Nephron (organoid): ENCODE results near the gene OR2T27.
"Not testable (repeated sequence)": the region's sequence is repeated elsewhere in the genome, so short reads cannot be mapped to it uniquely, and the experiment has no call there.

Experiments used
- H3K27ac Mint-ChIP-seq, 3 experiments: 2 replicates each; pipeline ENCODE4 v1.8.0; 2020; ENCODE audit warnings: mixed read lengths in 3 of 3, mild to moderate bottlenecking in 2 of 3, moderate library complexity in 1 of 3
- H3K27me3 Mint-ChIP-seq: 2 replicates; pipeline ENCODE4 v1.8.0; 2021; ENCODE audit warnings: low read depth, mild to moderate bottlenecking, moderate library complexity, mixed read lengths
- H3K36me3 Mint-ChIP-seq: 2 replicates; pipeline ENCODE4 v1.8.0; 2020; ENCODE audit warnings: low read depth, mixed read lengths
- H3K4me1 Mint-ChIP-seq: 2 replicates; pipeline ENCODE4 v1.8.0; 2020; ENCODE audit warnings: mixed read lengths
- H3K4me3 Mint-ChIP-seq, 3 experiments: 2 replicates each; pipeline ENCODE4 v1.8.0; 2020; ENCODE audit warnings: mild to moderate bottlenecking in 3 of 3, mixed read lengths in 3 of 3, moderate library complexity in 2 of 3
- H3K9me3 Mint-ChIP-seq: 2 replicates; pipeline ENCODE4 v1.8.0; 2020; ENCODE audit warnings: mixed read lengths
- CTCF ChIP-seq, 3 experiments: fragments of 200-600 bp; sonication (generic); IDR thresholded peaks; one replicate each; pipeline ENCODE4 v1.5.0; 2021; ENCODE audit warnings: antibody characterized with exemption in 3 of 3; ENCODE audit not compliant: unreplicated experiment in 3 of 3

OR2T27 gene

GRCh38 chr1:248655354-248655753 is at the start of gene OR2T27:
Gene OR2T27, minus strand, starts transcription at chr1:248655528. Its CDS starts 4,644 bp downstream, at chr1:248650884.
- not testable (repeated sequence) for H3K4me1 Mint-ChIP-seq, H3K27me3 Mint-ChIP-seq, H3K4me3 Mint-ChIP-seq, H3K27ac Mint-ChIP-seq, H3K36me3 Mint-ChIP-seq
- H3K9me3 Mint-ChIP-seq: peaks cover 15% of the 10 kb centered on the region

GRCh38 chr1:248704606-248705005 is 49.3 kb upstream of the OR2T27 start:
- Mint-ChIP-seq H3K27ac (no peak overlapping the region), H3K27me3 (no peaks in the 10 kb centered on the region), H3K36me3 (no peaks in the 10 kb centered on the region), H3K9me3 (peaks cover 40% of the 10 kb centered on the region), H3K4me3 (no peak overlapping the region), H3K4me1 (no peaks in the 10 kb centered on the region)
- TF ChIP-seq CTCF (IDR thresholded peaks at IDR 0.05; ENCODE audit: unreplicated experiment in 3 of 3): no peak

- Mint-ChIP-seq H3K4me3 (no peak overlapping the region), H3K36me3 (no peaks in the 10 kb centered on the region), H3K9me3 (peaks cover 38% of the 10 kb centered on the region), H3K4me1 (no peaks in the 10 kb centered on the region), H3K27ac (no peak overlapping the region), H3K27me3 (no peaks in the 10 kb centered on the region)
- TF ChIP-seq CTCF (IDR thresholded peaks at IDR 0.05; ENCODE audit: unreplicated experiment in 3 of 3): no peak
Measured at GRCh38 chr1:248703674-248704073, 48.3 kb upstream of the OR2T27 start.

GRCh38 chr1:248702714-248703113 is 47.4 kb upstream of the OR2T27 start, which contains the start of gene OR14I1:
Gene OR14I1, minus strand, starts transcription at chr1:248702766.
- no peaks in the 10 kb centered on the region for H3K4me1 Mint-ChIP-seq
- no peaks in the 10 kb centered on the region for H3K27me3 Mint-ChIP-seq
- no peaks in the 10 kb centered on the region for H3K36me3 Mint-ChIP-seq
- H3K4me3 Mint-ChIP-seq: no peak within 1 kb of the TSS
- no peak for TF ChIP-seq CTCF (IDR thresholded peaks at IDR 0.05; ENCODE audit: unreplicated experiment in 3 of 3)
- H3K9me3 Mint-ChIP-seq: peaks cover 34% of the 10 kb centered on the region
- no peak within 1 kb of the TSS for H3K27ac Mint-ChIP-seq

GRCh38 chr1:248699099-248699498 is 43.8 kb upstream of the OR2T27 start:
- Mint-ChIP-seq H3K27ac (no peak overlapping the region), H3K4me1 (no peaks in the 10 kb centered on the region), H3K9me3 (peaks cover 34% of the 10 kb centered on the region), H3K36me3 (no peaks in the 10 kb centered on the region), H3K4me3 (no peak overlapping the region), H3K27me3 (no peaks in the 10 kb centered on the region)
- no peak for TF ChIP-seq CTCF (IDR thresholded peaks at IDR 0.05; ENCODE audit: unreplicated experiment in 3 of 3)

GRCh38 chr1:248697907-248698306 is 42.6 kb upstream of the OR2T27 start:
- Mint-ChIP-seq H3K27ac (no peak overlapping the region), H3K4me1 (no peaks in the 10 kb centered on the region), H3K36me3 (no peaks in the 10 kb centered on the region), H3K4me3 (no peak overlapping the region), H3K9me3 (peaks cover 41% of the 10 kb centered on the region), H3K27me3 (no peaks in the 10 kb centered on the region)
- no peak for TF ChIP-seq CTCF (IDR thresholded peaks at IDR 0.05; ENCODE audit: unreplicated experiment in 3 of 3)
